Neural cell (in vitro differentiated cells): ENCODE results near the gene CD164L2. TPM values are rescaled to one million over a fixed set of nuclear protein-coding genes. Genes with fewer than 3 reads are reported as not detected.

ENCODE experiments used
- H2AFZ ChIP-seq: fragments of 200-600, 300-800 bp; sonication (generic), shearing (Covaris generic); 2 replicates; pipeline ENCODE4 v1.6.0; 2014; ENCODE audit warnings: low read depth, mild to moderate bottlenecking, antibody characterized with exemption, low read length, moderate library complexity
- H3F3A ChIP-seq: fragments of 200-600 bp; shearing (Covaris generic); 2 replicates; pipeline ENCODE4 v1.6.1; 2016; ENCODE audit warnings: mild to moderate bottlenecking, moderate library complexity, mixed read lengths, antibody characterized with exemption, low read length; ENCODE audit not compliant: insufficient read depth, poor library complexity, severe bottlenecking
- H3K27ac ChIP-seq: fragments of 200-600, 300-800 bp; sonication (generic), shearing (Covaris generic); 2 replicates; pipeline ENCODE4 v1.5.1; 2014; ENCODE audit warnings: mild to moderate bottlenecking, low read length, moderate library complexity
- H3K27me3 ChIP-seq: fragments of 300-800, 200-600 bp; sonication (generic), shearing (Covaris generic); 2 replicates; pipeline ENCODE4 v1.6.0; 2014; ENCODE audit warnings: mild to moderate bottlenecking, low read depth, low read length, moderate library complexity; ENCODE audit not compliant: insufficient read depth
- H3K36me3 ChIP-seq: fragments of 300-800, 200-600 bp; sonication (generic), shearing (Covaris generic); 2 replicates; pipeline ENCODE4 v1.5.1; 2014; ENCODE audit warnings: mild to moderate bottlenecking, antibody characterized with exemption, low read length, moderate library complexity; ENCODE audit not compliant: insufficient read depth
- H3K4me2 ChIP-seq: fragments of 300-800, 200-600 bp; sonication (generic), shearing (Covaris generic); 2 replicates; pipeline ENCODE4 v1.6.0; 2014; ENCODE audit warnings: mild to moderate bottlenecking, low read length
- H3K4me3 ChIP-seq: fragments of 300-800, 200-600 bp; sonication (generic), shearing (Covaris generic); 2 replicates; pipeline ENCODE4 v1.5.1; 2014; ENCODE audit warnings: mild to moderate bottlenecking, low read length, moderate library complexity
- H3K79me2 ChIP-seq: fragments of 200-600 bp; shearing (Covaris generic); replicated peaks from 2 replicates; pipeline ENCODE4 v1.6.0; 2014; ENCODE audit warnings: mild to moderate bottlenecking, low read length, moderate library complexity; ENCODE audit not compliant: insufficient read depth
- H3K9ac ChIP-seq: fragments of 300-800, 200-600 bp; sonication (generic), shearing (Covaris generic); 2 replicates; pipeline ENCODE4 v1.6.1; 2016; ENCODE audit warnings: mild to moderate bottlenecking, low read length, mixed read lengths
- H3K9me2 ChIP-seq: fragments of 200-600 bp; shearing (Covaris generic); 2 replicates; pipeline ENCODE4 v1.6.1; 2016; ENCODE audit warnings: mild to moderate bottlenecking, low read length, mixed read lengths; ENCODE audit not compliant: insufficient read depth
- H3K9me3 ChIP-seq: fragments of 200-600, 300-800 bp; sonication (generic), shearing (Covaris generic); 2 replicates; pipeline ENCODE4 v1.6.1; 2016; ENCODE audit warnings: mild to moderate bottlenecking, mixed run types, low read length, moderate library complexity, mixed read lengths
- H4K20me1 ChIP-seq: fragments of 200-600 bp; shearing (Covaris generic); 2 replicates; pipeline ENCODE4 v1.6.1; 2016; ENCODE audit warnings: mild to moderate bottlenecking, mixed run types; ENCODE audit not compliant: insufficient read depth
- CTCF ChIP-seq: fragments of 450-650 bp; IDR thresholded peaks from 2 replicates; pipeline ENCODE4 v1.5.1; 2014; ENCODE audit warnings: antibody characterized with exemption, mild to moderate bottlenecking, moderate library complexity; ENCODE audit not compliant: poor library complexity, severe bottlenecking
- EP300 ChIP-seq: fragments of 450-650 bp; conservative IDR thresholded peaks from 2 replicates; pipeline ENCODE4 v1.6.1; 2014; ENCODE audit warnings: antibody characterized with exemption, mild to moderate bottlenecking, moderate library complexity; ENCODE audit not compliant: poor library complexity, severe bottlenecking
- EZH2 ChIP-seq: fragments of 200-600, 300-800 bp; shearing (Covaris generic), sonication (generic); IDR thresholded peaks from 2 replicates; pipeline ENCODE4 v1.6.1; 2014; ENCODE audit warnings: antibody characterized with exemption, low read length, borderline replicate concordance, mild to moderate bottlenecking; ENCODE audit not compliant: insufficient read depth, poor library complexity, severe bottlenecking
- MXI1 ChIP-seq: fragments of 450-650 bp; conservative IDR thresholded peaks from 2 replicates; pipeline ENCODE4 v1.6.1; 2014; ENCODE audit warnings: antibody characterized with exemption, mild to moderate bottlenecking; ENCODE audit not compliant: poor library complexity, severe bottlenecking
- POLR2AphosphoS5 ChIP-seq: IDR thresholded peaks from 2 replicates; pipeline ENCODE4 v1.6.1; 2012
- RAD21 ChIP-seq: fragments of 450-650 bp; conservative IDR thresholded peaks from 2 replicates; pipeline ENCODE4 v1.6.1; 2014; ENCODE audit warnings: antibody characterized with exemption, mild to moderate bottlenecking, moderate library complexity
- REST ChIP-seq: IDR thresholded peaks from 2 replicates; pipeline ENCODE4 v1.6.1; 2012; ENCODE audit warnings: borderline replicate concordance
- SMC3 ChIP-seq: fragments of 450-650 bp; conservative IDR thresholded peaks from 2 replicates; pipeline ENCODE4 v1.6.1; 2014; ENCODE audit warnings: antibody characterized with exemption, mild to moderate bottlenecking, moderate library complexity; ENCODE audit not compliant: poor library complexity
- TAF1 ChIP-seq: IDR thresholded peaks from 2 replicates; pipeline ENCODE4 v1.6.1; 2012; ENCODE audit warnings: low read depth
- polyA plus RNA-seq: library from polyadenylated mRNA; depleted of rRNA; stranded (reverse); fragments of >200 nt; gene quantifications from 2 replicates; pipeline ENCODE4 v1.2.3, GENCODE V29; 2014

The CD164L2 gene
- polyA plus RNA-seq, 1 donor from 2014 or later, result not detected

- no peak overlapping the region for H3K4me3 ChIP-seq
- no peak overlapping the region for H3K4me2 ChIP-seq
- no peak overlapping the region for H3K27ac ChIP-seq
Observed at GRCh38 chr1:27343639-27344025, 39.5 kb downstream of the CD164L2 start.

More at GRCh38 chr1:27343639-27344025, 39.5 kb downstream of the CD164L2 start:
- no peak for TF ChIP-seq REST
- TF ChIP-seq RAD21, result no peak
- TF ChIP-seq CTCF, result no peak
- TF ChIP-seq SMC3, result no peak
- no peak for TF ChIP-seq EP300
- no peak for TF ChIP-seq POLR2AphosphoS5
- no peak for TF ChIP-seq TAF1
- TF ChIP-seq MXI1, result no peak
- TF ChIP-seq EZH2, result no peak
- peaks cover under 1% of the 10 kb centered on the region for H3K27me3 ChIP-seq
- H3K79me2 ChIP-seq, result no peaks in the 10 kb centered on the region
- no peaks in the 10 kb centered on the region for H4K20me1 ChIP-seq
- H3K9ac ChIP-seq, result no peak overlapping the region
- H3K9me2 ChIP-seq, result no peaks in the 10 kb centered on the region
- no peaks in the 10 kb centered on the region for H3K36me3 ChIP-seq
- no peaks in the 10 kb centered on the region for H3F3A ChIP-seq
- no peak overlapping the region for H2AFZ ChIP-seq
- no peaks in the 10 kb centered on the region for H3K9me3 ChIP-seq
